Stimulated activated CD4-positive, alpha-beta T cell treated with anti-CD3 and anti-CD28 coated beads, Interleukin-4, amount 100 ng/mL, for 24 hours (primary cell): ENCODE data around the gene LOXHD1.
A peak's percentile ranks its signal among the peaks of the same experiment; 100 is the strongest.

Experiments used
- DNase-seq: peaks from one replicate; pipeline ENCODE4 v3.0.0-alpha.2; 2020

LOXHD1 gene

GRCh38 chr18:46538376-46538775 lies 118.6 kb downstream of the LOXHD1 start:
- no peak for DNase-seq

- no peak for DNase-seq
Measured at GRCh38 chr18:46536215-46536874, 120.7 kb downstream of the LOXHD1 start.

DNA sequence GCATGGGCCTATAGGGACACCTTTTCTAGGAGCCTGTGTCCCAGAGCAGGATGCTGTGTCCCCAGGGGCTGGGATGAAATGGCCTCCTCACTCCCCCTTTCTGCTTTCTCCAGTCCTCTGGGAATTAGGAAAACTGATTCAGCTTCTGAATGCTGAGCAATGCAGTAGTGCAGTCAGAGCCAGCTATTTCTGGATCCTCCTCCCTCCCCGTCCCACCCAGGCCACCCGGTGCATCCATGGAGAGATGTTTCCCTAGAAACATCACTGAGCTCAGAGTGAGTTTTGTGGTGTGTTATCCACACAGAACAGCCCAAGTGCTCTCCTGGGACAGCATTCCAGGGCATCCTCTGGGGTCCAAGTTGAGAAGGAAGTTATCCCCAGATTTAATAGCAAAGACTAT lies 125.5 kb downstream of the LOXHD1 start:
- no peak for DNase-seq

DNA sequence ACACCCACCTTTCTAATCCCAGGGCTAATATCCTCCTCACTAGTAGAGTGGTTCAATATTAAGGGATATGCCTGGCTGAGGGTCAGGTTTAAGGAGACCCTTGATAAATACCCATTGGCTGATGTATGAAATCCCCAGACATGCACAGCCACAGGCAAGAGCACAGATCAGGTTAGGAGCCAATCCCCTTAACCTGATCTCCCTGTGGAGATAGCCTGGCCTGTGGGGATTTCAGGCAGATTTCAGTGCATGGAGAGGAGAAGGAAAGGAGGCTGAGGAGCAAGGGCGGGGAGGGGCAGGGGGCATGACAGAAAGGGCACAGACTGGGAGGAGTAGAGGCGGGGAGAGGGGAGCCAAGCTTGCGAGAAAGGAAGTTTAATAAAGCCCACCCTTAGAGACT lies 129.0 kb downstream of the LOXHD1 start:
- no peak for DNase-seq

GRCh38 chr18:46519870-46520269 lies 137.2 kb downstream of the LOXHD1 start:
- no peak for DNase-seq

GRCh38 chr18:46518438-46518837 lies 138.6 kb downstream of the LOXHD1 start:
- DNase-seq = no peak

DNA sequence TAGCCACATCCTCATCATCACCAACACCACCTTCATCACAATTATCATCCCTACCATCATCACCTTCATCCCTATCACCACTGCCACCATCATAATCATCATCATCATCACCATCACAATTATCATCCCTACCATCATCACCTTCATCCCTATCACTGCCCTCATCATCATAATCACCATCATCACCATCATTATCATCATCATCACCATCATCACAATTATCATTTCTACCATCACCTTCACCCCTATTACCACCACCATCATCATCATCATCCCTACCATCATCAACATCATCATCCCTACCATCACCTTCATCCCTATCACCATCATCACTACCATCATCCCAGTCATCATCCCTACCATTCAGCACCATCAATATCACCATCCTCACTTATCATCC lies 140.5 kb downstream of the LOXHD1 start:
- no peak for DNase-seq

- DNase-seq = no peak
Measured at GRCh38 chr18:46510386-46510785, 146.6 kb downstream of the LOXHD1 start.

- DNase-seq = no peak
Measured at GRCh38 chr18:46509530-46509929, 147.5 kb downstream of the LOXHD1 start.

DNA sequence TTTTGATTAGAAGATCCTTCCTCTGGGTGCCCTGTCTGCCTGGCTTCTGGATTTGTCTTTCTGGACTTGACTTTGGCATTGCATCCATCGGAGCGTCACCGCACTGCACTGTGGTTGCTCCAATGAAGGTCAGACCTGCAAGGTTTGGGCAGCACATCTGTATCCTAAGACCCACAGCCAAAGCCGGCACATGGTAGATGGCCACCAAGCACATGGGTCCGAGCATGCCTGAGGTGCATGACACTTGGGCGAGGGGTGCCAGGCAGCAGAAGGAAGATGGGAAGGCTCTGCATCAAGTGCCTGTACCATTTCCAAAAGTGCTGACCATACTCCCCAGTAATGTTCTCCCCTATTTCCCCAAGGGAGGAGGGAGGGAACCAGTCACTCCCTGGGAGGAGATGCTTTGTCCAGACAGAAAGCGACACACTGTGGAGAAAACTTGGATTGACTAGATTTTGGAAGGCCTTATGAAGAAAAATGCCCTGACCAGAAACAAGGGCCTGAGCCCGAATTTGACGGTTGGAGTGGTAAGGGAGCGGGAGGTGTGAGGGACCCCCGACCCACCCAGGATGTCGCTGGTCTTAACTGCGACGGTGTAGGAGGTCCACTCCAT lies 149.9 kb downstream of the LOXHD1 start:
- no peak for DNase-seq

- no peak for DNase-seq
Measured at GRCh38 chr18:46502444-46502843, 154.6 kb downstream of the LOXHD1 start.

DNA sequence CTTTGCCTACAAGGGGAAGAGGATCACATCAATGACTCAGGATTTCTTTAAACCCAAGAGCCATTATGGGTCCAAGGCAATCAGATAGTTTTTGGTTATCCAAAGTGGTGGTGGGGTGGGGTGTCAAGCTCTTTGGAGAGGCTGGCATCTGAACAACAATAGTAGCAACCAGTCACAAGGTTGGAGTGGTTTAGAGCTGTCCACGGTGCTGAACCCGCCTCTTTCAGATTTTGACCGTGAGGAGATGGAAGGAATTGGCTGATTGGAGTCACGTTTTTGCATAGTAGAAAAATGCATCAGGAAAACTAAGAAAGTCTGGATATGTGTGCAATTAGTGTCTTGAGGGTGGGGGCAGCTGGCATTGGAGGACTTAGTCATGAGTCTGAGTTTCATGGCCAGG lies 159.9 kb downstream of the LOXHD1 start:
- no peak for DNase-seq

DNA sequence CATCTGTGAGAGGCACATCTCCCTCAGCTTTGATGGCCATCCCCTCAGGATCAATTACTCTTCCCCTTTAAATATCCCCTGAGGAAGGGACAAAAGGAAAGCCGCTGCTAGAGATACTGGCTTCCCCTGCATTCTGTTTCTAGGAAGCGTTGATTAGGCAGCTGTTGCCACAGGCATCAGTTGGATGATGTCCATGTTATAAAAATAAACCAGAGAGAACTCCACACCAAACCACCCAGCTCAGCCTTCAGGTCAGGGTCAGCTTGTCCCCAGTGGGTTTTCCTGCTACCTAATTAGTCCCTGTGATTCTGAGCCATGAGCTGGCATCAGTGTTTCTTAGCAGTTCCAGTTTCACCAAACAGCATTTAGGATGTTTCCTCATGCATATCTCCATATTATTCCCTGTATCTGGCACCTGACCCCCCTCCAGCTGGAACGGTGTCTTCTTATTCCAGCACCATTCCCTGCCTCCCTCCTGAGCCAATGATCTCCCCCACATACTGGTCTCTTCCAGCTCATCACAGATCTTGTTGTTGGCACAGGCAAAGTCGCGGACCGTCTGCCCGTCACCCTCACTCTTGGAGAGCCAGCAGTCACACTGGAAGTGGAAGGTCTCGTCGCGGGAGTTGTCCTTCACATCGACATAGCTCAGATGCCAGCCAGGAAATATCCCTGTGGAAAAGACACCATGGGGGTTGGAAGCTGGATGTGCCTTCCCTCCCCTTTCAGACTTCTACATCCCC lies 168.4 kb downstream of the LOXHD1 start:
- no peak for DNase-seq

GRCh38 chr18:46485675-46486194 lies 171.3 kb downstream of the LOXHD1 start:
- DNase-seq = no peak

DNA sequence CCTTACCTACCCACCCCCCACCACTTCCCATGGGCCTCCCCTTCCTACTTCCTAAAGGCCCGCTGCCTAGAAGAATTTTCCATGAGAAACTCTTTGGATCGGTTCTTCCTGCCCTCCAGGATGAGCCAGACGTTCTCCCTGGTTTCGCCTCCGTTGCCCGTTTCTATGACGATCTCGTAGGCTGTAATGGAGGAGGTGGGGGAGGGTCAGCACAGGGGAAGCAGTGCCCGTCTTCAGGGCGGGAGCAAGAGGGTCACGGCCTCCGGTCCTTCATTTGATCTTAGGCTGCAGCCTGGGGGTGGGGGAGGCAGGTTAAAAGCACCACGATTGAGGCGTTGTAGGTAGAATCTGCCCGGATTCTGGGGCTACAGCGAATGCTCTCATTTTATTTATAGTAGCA lies 172.0 kb downstream of the LOXHD1 start:
- no peak for DNase-seq

- DNase-seq = no peak
Measured at GRCh38 chr18:46482831-46483230, 174.2 kb downstream of the LOXHD1 start.

- DNase-seq = no peak
Measured at GRCh38 chr18:46481847-46482245, 175.2 kb downstream of the LOXHD1 start.

- peak; percentile 59 for DNase-seq
Measured at GRCh38 chr18:46481048-46481846, 175.8 kb downstream of the LOXHD1 start.

- no peak for DNase-seq
Measured at GRCh38 chr18:46480226-46480625, 176.8 kb downstream of the LOXHD1 start.

GRCh38 chr18:46478796-46479195 lies 178.2 kb downstream of the LOXHD1 start:
- DNase-seq = no peak

DNA sequence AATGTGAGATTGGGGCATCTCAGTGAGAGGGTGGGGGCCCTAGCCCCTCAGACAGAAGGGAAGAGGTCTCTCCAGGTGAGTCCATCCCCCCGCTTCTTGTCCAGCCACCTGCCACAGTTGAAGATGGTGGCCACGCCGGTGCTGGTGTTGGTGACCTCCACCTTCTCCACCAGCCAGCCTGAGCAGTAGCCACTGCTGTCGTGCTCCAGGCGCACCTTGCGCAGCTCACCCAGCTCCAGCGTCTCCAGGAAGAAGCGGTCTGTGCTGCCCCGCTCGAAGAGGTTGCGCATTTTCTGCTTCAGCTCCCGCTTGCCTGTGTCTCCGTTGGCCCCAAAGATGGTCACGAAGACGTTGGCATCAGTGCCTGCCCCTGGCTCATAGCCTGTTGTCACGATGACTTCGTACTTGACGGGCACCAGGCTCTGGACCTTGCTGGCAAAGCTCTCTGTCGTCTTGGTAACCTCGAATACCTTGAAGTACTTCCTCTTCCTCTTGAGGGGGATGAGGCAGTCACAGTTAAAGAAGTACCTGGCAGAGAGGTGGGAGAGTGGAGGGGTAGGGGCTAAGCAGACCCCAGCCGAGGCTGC lies 179.5 kb downstream of the LOXHD1 start:
- DNase-seq = no peak

DNA sequence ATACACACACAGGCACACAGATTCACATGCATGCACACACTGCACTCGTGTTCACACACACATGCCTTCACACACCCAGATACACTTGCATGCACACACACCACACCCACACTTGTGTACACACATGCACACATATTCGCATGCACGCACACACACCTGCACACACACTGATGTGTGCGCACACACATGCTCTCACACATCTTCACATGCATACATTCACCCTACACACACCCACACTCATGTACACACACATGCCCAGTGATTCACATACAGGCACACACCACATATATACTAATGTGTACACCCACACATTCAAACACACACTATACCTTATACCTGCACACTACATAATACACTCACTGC lies 181.6 kb downstream of the LOXHD1 start:
- no peak for DNase-seq
